Measurements from ENCODE around the gene NR2F6. TPM values are rescaled to one million over a fixed set of nuclear protein-coding genes. Genes with fewer than 3 reads are reported as not detected.

NR2F6 gene
- total RNA-seq, 1 experiment from 2014 or later: 32.8 TPM

DNA sequence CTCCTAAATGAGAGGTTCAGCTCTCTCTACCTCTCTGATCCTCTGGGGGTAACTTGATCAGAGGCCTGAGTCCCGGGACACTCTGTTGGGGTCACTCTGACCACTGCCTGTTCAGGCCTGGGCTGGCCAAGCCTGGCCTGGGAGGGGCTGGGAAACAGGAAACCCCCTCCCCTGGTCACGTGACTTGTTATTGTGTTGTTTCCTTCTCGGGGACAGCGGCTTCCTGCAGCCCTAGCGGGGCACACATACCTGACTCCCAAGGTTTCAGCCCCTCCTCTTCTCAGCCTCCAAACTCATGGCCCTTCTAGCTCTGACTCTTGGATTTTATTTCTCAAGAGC, 18.9 kb upstream of the NR2F6 start, which contains the start of gene USHBP1:
Gene USHBP1 (minus strand): TSS at position 105 of the 339 bp plus-strand sequence. CDS start 446 bp downstream, outside the sequence.
- no TSS peak for BruUV-seq (replicated peaks)
- POLR2A ChIA-PET: interaction anchor here (1.4 kb wide), 1 partner anchor 30 kb away, joined by 5 read pairs; no protein-coding TSS in a partner anchor

GRCh38 chr19:17263712-17264640, 18.3 kb upstream of the NR2F6 start:
- Mint-ChIP-seq H3K9me3 (ENCODE audit: unreplicated experiment) (peaks cover 7% of the 10 kb centered on the region), H3K27me3 (ENCODE audit: insufficient read depth, unreplicated experiment) (no peaks in the 10 kb centered on the region), H3K4me3 (ENCODE audit: unreplicated experiment) (no peak overlapping the region), H3K36me3 (ENCODE audit: insufficient read depth, unreplicated experiment) (peaks cover 9% of the 10 kb centered on the region), H3K4me1 (ENCODE audit: insufficient read depth, unreplicated experiment) (peaks cover 12% of the 10 kb centered on the region), H3K27ac (ENCODE audit: low read depth, unreplicated experiment) (no peak overlapping the region)
- DNase-seq (ENCODE audit: unreplicated experiment): no peak
- no TSS peak for BruUV-seq (replicated peaks)
- intact Hi-C loops (cut with micrococcal nuclease): no loop called here
- ChIA-PET POLR2A (interaction anchor here (1.4 kb wide), 1 partner anchor 30 kb away, joined by 5 read pairs; no protein-coding TSS in a partner anchor), CTCF (interaction anchor here (0.5 to 1.1 kb wide), 5 partner anchors 9 to 1058 kb away, joined by 3 to 5 read pairs (median 3); no protein-coding TSS in a partner anchor)
- TF ChIP-seq CTCF (IDR thresholded peaks at IDR 0.05; ENCODE audit: unreplicated experiment): no peak

More for the DNA sequence above, 18.9 kb upstream of the NR2F6 start, which contains the start of gene USHBP1:
- H3K4me3 Mint-ChIP-seq (ENCODE audit: unreplicated experiment): no peak within 1 kb of the TSS
- H3K27ac Mint-ChIP-seq (ENCODE audit: low read depth, unreplicated experiment): no peak within 1 kb of the TSS
- H3K4me1 Mint-ChIP-seq (ENCODE audit: insufficient read depth, unreplicated experiment): peaks cover 12% of the 10 kb centered on the region
- intact Hi-C loops (cut with micrococcal nuclease): no loop called here
- no peak for DNase-seq (ENCODE audit: unreplicated experiment)
- peaks cover 7% of the 10 kb centered on the region for H3K9me3 Mint-ChIP-seq (ENCODE audit: unreplicated experiment)
- no peaks in the 10 kb centered on the region for H3K27me3 Mint-ChIP-seq (ENCODE audit: insufficient read depth, unreplicated experiment)
- TF ChIP-seq CTCF (IDR thresholded peaks at IDR 0.05; ENCODE audit: unreplicated experiment): no peak
- CTCF ChIA-PET: interaction anchor here (0.6 to 1.1 kb wide), 4 partner anchors 10 to 594 kb away, joined by 3 to 5 read pairs (median 4); no protein-coding TSS in a partner anchor
- H3K36me3 Mint-ChIP-seq (ENCODE audit: insufficient read depth, unreplicated experiment): peaks cover 15% of the 10 kb centered on the region

GRCh38 chr19:17262557-17262956, 16.8 kb upstream of the NR2F6 start:
- Mint-ChIP-seq H3K27ac (ENCODE audit: low read depth, unreplicated experiment) (no peak overlapping the region), H3K27me3 (ENCODE audit: insufficient read depth, unreplicated experiment) (no peaks in the 10 kb centered on the region), H3K4me1 (ENCODE audit: insufficient read depth, unreplicated experiment) (peaks cover 12% of the 10 kb centered on the region), H3K4me3 (ENCODE audit: unreplicated experiment) (no peak overlapping the region), H3K9me3 (ENCODE audit: unreplicated experiment) (peaks cover 7% of the 10 kb centered on the region), H3K36me3 (ENCODE audit: insufficient read depth, unreplicated experiment) (no peaks in the 10 kb centered on the region)
- ChIA-PET POLR2A (no interaction called here), CTCF (interaction anchor here (0.5 to 5.7 kb wide), 3 partner anchors 20 to 82 kb away, joined by 3 to 44 read pairs (median 4); partner anchors contain the start of gene ANKLE1)
- BruUV-seq (replicated peaks): no TSS peak
- no peak for DNase-seq (ENCODE audit: unreplicated experiment)
- intact Hi-C loops (cut with micrococcal nuclease): no loop called here
- no peak for TF ChIP-seq CTCF (IDR thresholded peaks at IDR 0.05; ENCODE audit: unreplicated experiment)

DNA sequence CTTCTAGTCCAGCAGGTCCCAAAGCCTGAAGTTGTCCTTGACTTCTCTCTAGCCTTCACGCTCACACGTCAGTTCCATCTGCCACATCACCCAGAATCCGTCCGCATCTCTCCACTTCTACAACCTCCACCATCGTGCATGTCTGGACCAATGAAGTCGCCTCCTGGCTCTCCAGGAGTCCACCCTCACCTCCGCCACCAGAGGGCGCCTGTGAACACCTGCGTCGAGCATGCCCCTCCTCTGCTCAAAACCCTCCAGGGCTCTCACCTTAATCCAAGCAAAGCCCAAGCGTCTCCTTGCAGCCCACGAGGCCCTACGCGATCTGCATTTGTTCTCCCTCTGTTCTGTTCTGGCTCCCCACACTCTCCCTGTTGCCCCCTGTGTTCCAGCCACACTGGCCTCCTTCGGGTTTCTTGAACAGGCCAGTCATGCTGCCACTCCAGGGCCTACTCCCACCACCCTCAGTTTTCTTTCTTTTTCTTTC, 15.2 kb upstream of the NR2F6 start:
- TF ChIP-seq CTCF (IDR thresholded peaks at IDR 0.05; ENCODE audit: unreplicated experiment): peak; percentile 91
- Mint-ChIP-seq H3K4me1 (ENCODE audit: insufficient read depth, unreplicated experiment) (peaks cover 6% of the 10 kb centered on the region), H3K27ac (ENCODE audit: low read depth, unreplicated experiment) (no peak overlapping the region)

More for the DNA sequence above, 15.2 kb upstream of the NR2F6 start:
- no peaks in the 10 kb centered on the region for H3K36me3 Mint-ChIP-seq (ENCODE audit: insufficient read depth, unreplicated experiment)
- intact Hi-C loops (cut with micrococcal nuclease): no loop called here
- H3K4me3 Mint-ChIP-seq (ENCODE audit: unreplicated experiment): no peak overlapping the region
- CTCF ChIA-PET: interaction anchor here (0.6 to 5.7 kb wide), 15 partner anchors 11 to 931 kb away, joined by 3 to 56 read pairs (median 3); partner anchors contain the start of gene ANKLE1
- peak; percentile 93 for DNase-seq (ENCODE audit: unreplicated experiment)
- POLR2A ChIA-PET: interaction anchor here (0.7 to 1.6 kb wide), 5 partner anchors 11 to 184 kb away, joined by 3 to 5 read pairs (median 3); partner anchors contain the start of gene ABHD8
- BruUV-seq (replicated peaks): no TSS peak
- no peaks in the 10 kb centered on the region for H3K9me3 Mint-ChIP-seq (ENCODE audit: unreplicated experiment)
- no peaks in the 10 kb centered on the region for H3K27me3 Mint-ChIP-seq (ENCODE audit: insufficient read depth, unreplicated experiment)

Measured in MCF 10A (cell line).